CD4-positive, alpha-beta T cell treated with Interleukin-15 for 4 hours (primary cell): ENCODE measurements around the gene ANKRD12.
A peak's percentile ranks its signal among the peaks of the same experiment; 100 is the strongest.

Experiments
- DNase-seq: peaks from one replicate; pipeline ENCODE4 v3.0.0-alpha.2; 2020; ENCODE audit warnings: low spot score

ANKRD12 gene

DNA sequence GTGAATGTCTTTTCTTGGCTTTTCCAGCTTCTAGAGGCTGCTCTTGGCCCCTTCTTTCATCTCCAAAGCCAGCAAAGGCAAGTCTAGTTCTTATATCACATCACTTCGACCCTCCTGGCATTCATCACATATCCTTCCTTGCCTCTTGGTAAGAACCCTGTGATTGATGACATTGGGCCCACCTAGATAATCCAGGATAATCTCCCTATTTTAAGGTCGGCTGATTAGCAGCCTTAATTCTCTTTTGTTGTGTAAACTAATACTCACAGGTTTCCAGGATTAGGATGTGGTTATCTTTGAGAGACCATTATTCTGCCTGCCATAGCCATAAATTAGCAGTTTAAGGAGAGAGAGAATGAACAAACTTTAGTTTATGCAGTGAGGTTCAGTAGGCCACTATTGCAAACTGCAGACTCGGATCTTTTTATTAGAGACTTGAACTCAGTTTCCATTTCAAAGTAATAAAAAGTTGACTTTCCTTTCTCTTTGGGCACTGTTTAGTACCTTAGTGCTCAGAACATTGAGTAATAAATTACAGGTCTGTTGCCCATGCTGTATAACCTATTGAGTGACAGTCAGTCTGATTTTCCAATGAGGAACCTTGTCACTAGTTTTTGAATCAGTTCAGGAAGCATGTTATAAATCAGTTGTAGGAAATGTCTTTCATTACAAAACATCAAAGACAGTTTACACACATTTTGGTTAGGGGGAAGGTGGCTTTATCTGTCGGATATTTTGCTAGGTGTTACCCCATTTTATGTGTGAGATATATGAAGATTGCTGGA, 29.6 kb upstream of the ANKRD12 start:
- no peak for DNase-seq

DNA sequence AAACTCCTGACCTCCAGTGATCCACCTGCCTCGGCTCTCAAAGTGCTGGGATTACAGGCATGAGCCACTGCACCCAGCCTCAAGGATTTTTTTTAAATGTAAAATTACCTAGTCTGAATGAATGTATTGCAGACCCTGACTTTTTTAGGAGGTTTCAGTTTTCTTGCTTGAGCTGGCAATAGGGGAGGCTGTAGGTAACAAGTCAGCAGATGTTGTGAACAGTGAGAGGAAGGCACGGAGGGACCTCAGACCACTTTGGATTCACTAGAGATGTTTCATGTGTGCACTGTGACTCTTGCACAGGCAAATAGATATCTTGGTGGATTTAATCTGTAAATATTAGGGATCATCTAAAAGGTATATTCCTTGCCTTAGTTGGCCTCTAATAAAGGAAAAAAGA, 27.7 kb upstream of the ANKRD12 start:
- no peak for DNase-seq

DNA sequence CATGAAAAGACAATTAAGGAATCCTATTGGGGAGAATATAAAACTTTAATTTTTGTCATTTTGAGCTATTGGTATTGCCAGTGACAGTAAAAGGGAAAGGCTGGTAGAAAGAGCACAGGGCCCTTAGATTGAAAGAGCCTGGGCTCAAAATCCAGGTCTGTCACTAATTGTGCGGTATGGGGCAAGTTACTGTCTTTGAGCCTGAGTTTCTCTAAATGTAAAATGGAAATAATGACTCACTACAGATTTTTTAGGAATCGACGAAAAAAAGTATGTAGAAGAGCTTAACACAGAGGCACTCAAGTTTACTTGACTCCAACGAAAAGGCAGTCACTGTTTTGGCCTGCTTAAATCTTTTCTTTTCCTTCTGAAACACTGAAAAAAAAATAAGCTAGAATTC, 27.1 kb upstream of the ANKRD12 start:
- DNase-seq, result no peak

DNA sequence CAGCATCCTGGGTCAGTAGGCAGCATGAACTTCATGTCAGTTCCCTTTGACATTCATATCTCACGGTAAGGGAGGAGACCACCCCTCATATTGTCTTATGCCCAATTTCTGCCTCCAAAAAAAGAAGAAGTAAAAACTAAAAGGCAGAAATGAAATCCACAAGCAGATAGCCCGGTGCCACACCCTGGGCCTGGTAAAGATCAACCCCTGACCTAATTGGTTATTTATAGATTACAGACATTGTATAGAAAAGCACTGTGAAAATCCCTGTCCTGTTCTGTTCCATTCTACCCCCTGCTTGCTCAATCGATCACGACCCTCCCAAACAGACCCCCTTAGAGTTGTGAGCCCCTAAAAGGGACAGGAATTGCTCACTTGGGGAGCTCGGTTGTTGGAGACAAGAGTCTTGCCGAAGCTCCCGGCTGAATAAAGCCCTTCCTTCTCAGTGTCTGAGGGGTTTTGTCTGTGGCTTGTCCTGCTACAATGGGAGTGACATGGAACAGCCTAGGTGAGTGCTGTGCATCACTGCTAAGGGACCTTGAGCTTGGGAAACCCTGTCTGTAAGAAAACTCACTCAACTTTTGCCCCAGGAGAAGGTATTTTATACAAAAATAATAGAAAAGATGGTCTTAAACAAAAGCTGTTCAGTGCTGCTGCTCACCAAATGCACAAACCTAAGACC, 23.0 kb upstream of the ANKRD12 start:
- no peak for DNase-seq

DNA sequence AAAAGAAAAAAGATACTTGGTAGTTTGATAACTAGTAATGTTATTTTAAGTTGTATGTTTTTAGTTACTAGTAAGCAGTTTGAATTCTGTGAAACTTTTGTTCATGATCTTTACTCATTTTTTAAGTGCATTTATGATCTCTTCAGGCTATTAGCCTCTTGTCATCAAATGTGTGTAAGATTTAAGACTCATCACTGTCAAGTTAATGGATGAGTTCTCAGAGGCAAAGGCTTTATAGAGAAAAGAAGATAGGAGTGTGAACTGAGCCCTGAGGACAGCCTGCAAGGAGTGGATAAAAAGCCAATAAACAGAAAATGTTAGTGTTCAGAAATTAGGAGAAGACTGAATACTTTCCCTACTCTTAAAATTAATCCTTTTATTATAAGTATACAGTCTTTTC, 20.6 kb upstream of the ANKRD12 start:
- peak; percentile 45 for DNase-seq

DNA sequence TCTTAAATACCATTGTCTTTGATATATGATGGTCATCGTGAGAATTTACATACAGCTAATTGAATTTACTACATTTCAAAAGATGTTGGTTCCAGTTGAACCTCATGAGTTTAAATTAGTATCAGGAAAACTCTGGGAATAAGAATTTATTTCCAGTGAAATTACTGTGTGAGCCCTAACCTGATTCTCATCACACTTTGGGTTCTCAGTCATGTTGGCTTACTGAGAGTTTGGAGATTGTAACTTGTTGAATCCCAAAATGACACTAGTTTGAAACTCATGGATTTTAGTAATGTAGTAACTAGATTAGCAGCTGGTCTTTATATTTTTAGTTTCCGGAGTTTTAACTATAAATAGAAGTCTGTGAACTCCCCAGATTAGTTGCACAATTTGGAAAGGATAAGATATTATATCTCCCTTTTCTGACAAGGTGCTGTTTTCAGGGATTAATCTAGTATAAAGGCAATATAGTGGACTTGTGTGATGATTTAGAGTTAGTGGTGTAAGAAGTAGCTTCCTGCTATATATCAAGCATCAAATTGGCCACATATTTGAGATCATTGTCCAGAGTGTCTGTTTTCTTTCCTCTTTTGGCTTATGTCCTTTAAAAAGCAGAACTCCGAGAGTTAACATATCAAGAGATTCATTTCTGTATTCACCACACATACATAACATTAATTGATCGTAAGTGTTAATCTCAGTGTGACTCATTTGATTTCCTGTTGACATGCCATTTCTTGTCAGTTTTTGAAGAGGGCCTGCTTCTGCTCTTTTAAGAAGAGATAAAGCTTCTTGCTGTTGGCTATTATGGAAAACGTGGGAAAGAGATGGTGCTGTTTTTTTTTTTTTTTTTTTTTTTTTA, 18.4 kb upstream of the ANKRD12 start:
- peak; percentile 71 for DNase-seq

DNA sequence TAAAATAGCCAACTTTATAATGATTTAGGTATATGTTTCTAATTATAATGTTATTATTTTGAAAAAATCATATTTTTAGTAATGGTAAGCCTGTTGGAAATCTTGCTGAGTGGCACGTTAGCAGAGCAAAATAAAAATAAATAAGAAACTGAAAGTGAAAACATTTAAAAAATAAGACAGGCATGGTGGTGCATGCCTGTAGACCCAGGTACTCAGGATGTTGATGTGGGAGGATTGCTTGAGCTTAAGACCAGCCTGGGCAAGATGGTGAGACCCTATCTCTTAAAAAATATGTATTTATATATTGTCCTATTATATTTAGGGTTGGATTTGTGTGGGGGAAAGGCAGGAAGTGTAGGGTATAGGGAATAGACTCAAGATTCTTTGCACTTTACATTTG, 15.8 kb upstream of the ANKRD12 start:
- no peak for DNase-seq

DNA sequence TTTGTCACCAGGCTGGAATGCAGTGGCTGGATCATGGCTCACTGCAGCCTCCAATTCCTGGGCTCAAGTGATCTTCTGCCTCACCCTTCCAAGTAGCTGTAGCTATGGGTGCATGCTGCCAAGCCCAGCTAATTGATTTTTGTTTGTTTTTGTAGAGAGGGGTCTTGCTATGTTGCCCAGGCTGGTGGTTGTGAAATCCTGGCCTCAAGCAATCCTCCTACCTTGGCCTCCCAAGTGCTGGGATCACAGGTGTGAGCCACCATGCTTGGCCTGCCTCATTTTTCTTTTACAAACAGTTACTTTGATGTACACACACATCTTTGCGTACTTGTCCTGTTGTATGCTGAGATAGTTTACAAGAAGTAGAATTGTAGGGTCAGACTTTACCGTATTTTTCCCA, 13.1 kb upstream of the ANKRD12 start:
- no peak for DNase-seq

DNA sequence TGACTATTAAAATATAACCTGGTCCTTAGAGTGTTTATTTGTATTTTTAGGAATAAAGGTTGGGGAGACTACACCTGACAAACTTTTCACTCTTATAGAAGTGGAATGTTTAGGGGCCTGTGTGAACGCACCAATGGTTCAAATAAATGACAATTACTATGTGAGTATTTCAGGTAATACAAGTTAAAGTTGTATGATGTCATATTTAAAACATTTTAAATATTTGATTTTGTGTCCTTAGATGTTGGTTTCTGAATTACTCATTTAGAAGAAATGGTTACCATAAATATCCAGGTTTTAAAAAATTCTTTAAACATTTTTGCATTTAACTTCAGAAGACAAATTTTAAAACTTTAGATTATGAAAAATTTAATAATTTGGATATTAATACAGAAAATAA, 11.8 kb upstream of the ANKRD12 start:
- no peak for DNase-seq

DNA sequence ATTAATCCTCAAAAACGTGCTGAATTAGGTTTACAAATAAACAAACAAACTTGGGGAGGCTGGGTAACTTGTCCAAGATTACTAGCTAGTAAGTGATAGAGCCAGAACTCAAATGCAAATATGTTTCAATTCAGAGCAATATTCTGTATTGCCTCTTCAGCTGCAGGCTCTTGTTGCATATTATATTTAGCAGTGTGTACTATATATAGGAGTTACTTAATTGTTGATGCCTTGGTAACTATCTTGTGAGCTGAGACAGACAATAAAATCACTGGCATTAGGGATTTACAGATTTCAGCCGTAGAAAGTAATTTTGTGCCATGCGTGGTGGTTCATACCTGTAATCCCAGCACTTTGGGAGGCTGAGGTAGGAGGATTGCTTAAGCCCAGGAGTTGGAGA, 10.2 kb upstream of the ANKRD12 start:
- no peak for DNase-seq

DNA sequence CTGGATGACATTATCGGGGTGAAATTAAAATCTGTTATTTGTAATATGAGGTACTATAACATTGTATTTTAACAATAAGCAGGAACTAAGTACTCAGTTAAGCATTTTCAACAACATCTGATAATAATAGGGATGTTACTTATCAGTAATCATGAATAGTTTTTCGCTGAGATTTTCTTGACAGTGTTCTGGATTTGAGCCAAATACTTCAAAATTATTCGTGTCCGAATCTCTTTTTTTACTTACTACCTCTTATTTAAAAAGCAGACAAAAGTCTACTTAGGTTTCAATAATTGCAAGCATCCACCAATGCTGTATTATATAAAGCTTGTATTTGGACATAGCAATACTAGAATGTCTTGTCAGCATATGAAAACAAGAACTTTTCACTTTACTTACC, 6.4 kb upstream of the ANKRD12 start:
- DNase-seq, result no peak

DNA sequence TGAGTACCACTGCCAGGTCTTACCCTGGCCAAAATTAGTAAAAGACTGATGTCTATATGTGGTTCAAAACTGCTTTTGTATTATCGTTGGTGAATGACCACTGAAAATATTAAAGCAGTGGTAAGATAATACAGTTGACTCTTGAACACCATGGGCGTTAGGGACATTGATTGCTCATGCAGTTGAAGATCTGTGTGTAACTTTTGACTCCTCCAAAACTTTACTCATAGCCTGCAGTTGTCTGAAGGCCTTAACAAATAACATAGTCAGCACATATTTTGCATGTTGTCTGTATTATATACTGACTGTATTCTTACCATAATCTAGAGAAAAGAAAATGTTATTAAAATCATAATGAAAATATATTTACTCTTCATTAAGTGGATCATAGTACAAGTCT, 5.8 kb upstream of the ANKRD12 start:
- no peak for DNase-seq

DNA sequence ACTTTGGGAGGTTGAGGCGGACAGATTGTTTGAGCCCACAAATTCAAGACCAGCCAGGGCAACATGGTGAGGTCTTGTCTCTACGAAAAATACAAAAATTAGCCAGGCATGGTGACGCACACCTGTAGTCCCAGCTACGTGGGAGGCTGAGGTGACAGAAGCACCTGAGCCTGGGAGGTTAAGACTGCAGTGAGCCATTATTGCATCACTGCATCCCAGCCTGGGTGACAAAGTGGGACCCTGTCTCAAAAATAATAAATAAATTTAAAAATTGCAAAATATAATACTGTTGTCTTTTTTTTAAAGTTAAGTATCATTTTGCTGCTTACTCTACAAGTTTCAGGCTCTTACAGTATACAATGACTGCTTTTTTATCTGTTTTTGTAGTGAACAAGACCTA, 4.0 kb upstream of the ANKRD12 start:
- no peak for DNase-seq

DNA sequence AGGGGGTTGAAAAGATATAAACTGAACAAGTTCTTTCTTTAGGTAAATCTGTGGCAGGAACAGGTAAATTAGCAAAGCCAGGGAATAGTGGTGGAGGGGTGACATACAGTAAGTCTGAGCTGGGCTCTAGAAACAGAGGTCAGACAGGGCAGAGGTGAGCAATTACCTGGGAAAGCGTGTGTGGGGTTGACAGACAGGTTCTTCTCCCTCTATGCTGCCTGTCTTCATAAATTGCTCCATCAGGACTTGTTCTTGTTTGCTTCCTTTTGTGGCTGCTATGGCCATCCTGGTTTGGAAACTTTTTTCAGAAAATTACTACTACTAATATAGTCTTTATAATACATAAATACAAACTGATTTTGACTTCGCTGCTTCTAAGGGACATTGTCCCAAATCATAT, 3.4 kb upstream of the ANKRD12 start:
- DNase-seq, result no peak

DNA sequence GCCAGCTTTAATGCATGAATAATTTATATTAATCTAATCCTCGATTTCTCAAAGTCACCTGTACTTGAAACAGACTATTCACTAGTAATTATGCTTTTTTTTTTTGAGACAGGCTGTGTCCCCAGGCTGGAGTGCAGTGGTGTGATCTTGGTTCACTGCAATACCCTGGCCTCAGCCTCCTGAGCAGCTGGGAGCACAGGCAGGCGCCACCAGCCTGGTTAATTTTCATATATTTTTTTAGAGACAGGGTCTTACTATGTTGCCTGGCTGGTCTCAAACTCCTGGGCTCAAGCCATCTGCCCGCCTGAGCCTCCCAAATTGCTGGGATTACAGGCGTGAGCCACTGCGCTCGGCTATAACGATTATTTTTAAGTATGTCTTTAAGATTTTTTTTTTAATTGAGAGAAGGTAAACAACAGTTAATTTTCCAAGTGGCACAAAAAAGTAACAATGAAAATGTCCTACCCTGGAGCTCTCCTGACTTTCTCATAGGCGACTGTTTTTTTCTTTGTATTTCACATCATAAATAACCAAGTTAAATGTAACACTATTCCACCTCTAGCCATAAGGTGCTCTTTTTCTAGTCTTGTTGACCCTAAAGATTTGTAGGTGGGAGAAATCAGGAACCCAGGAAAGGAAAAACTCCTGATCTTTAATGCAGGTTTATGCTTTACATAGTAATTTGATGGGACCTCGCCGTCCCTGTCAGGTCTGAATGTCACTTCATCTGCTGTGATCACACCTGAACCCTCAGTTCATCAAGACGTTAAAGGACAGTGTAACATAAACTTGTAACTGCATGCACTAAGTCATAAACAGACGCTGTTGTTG, 1.3 kb upstream of the ANKRD12 start:
- DNase-seq, result no peak

DNA sequence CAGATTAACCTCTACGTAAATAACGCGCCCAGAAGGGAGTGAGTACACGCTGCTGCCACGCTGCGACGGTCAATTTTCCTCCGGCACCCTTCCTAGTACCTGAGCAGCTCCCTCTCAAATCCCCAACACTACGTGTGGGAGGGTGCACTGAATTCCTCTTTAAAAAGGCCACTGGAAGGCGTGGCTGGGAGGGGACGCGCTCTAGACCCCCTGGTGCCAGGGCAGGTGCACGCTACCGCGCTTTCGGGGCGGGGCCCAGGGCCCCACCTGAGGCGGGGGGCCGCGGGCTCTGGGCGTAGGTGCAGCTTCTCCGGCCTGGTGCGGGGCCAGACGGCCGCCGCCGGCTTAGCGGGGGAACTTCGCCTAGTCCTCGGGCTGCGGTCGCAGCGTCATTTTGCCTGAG, 668 bp upstream of the ANKRD12 start:
- peak; percentile 52 for DNase-seq

DNA sequence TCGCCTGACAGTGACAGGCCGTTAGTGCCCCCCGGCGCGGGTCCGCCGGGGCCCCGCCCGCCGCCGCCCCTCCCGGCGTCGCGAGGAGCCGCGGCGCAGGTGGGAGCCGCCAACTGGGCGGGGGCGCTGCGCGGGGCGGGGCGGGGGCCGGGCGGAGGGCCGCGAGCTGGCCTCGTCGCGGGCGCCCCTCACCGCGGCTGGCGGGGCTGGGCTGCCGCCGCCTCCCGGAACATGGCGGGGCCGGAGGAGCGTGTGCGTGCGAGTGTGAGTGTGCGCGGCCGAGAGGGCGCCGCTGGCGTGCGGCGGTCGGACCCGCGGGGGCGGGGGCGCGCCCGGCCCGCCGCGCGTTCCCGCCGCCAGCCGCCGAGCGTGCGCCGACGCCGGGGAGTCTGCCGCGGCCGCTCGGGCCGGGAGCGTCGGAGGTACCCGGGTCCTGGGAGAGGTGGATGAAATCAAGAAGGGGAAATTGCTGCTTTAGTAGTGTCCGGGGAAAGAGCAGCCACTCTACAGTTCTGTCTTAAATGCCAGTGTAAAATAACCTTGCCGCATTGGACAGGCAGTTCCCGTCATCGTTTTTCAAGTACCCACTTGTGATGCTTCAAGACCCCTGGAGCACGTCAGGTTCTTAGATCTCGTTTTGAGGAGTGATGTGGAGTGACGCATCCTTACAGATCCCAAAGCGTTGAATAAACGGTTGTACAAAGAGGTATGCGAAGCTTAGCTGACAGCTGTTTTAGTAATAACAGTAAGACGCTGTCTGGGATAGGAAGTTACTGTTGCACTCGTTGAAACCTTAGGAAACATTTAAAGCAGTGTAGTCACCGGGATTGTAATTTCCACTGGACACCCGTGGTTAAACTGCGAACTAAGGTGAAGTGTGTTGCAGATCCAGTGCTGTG, 836 bp downstream of the ANKRD12 start:
- peak; percentile 76 for DNase-seq

DNA sequence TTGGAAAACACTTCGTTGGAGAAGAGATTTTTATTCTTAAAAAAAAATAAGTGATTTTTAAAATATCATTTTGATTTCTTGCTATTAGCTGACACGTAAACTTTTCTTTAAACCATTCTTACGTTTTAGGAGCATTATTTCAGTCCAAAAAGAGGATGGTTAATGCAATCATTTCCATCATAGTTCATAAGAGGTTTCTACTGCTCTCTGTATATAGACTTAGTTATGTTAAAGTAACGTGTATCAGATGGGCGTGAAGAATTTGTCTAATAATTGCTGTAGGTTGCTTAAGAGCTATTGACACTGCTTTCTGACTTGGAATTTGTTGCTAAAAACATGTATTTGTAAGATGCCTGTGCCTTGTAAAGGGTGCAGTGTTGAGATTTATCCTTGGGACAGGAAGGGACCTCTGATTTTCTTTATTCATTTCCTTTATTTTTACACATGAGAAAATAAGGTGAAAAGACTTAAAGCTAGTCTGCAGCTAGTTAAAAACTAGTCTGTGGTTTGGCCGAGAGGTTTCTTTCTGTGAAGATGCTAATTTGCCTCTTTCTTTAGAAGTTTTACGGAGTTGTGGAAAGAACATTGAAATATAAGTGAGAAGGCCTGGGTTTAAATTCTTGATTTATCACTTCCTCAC, 2.9 kb downstream of the ANKRD12 start:
- no peak for DNase-seq

DNA sequence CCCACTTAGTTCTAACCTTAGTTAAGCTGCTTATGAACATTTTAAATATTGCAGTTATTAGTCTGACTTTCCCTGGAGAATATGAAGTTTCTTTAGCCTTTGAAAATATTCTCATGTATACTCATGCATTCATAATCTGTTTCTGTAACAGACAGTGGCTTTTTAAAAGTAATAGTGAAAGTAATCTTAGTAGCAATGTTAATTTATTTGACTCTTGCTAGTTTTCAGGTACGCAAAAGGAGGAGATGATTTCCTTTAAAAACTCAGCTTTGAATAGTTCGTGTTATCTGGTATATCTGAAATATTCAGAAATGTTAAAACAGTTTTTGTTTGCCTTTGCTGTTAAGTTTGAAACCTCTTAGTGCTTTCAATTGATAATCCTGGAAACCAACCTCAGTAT, 3.8 kb downstream of the ANKRD12 start:
- DNase-seq, result no peak

DNA sequence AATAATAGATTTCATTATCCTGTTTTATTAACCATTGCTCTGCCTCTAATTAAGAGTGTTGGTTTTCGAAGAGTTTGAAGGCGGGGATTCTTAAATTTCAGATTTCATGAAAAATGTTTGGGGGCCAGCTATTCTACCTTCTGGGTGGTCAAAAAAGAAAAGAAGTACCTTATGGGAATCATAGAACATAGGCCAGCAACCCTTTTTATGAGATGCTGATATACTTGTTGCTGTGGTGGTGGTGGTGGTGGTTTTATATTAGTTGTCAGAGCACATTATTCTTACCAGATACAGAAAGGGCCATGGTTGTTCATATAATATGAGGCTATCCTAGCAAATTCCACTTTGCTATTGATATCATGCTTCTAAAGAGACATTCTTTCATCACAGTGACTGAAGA, 4.4 kb downstream of the ANKRD12 start:
- no peak for DNase-seq

DNA sequence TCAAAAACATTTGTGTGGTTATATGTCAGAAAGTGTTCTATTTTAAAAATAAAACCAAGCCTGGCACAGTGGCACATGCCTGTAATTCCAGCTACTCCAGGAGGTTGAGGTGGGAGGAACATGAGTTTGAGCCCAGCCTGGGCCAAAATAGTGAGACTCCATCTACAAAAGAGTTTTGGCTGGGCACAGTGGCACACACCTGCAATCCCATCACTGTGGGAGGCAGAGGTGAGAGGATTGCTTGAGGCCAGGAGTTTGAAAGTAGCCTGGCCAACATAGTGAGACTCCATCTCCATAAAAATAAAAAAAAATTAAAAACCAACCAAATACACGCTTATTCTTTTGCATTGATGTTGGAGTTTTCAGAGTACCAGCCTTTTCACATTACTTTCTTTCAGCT, 9.6 kb downstream of the ANKRD12 start:
- no peak for DNase-seq
